Upper lobe of left lung (tissue), 6 donors: Measurements from ENCODE around the gene MYO3B. TPM values are rescaled to one million over a fixed set of nuclear protein-coding genes. Genes with fewer than 3 reads are reported as not detected.

Experiments used
- ATAC-seq, 2 donors: fragments of 200-7000 bp; cut with Tn5 transposase; one replicate each; pipeline ENCODE4 v1.9.1; 2022; ENCODE audit warnings: mild to moderate bottlenecking in 2 of 2, moderate library complexity in 2 of 2; ENCODE audit not compliant: low FRiP score in 2 of 2
- DNase-seq, 2 donors: peaks; one replicate each; pipeline ENCODE4 v3.0.0-alpha.2; 2019 to 2020
- H3K27ac ChIP-seq, 4 donors: fragments of 200-600 bp; sonication (generic); one replicate each; pipeline ENCODE4 v1.5.1; 2016 to 2019
- H3K27me3 ChIP-seq, 4 donors: fragments of 200-600 bp; sonication (generic); one replicate each; pipeline ENCODE4 v1.5.1; 2017 to 2019
- H3K36me3 ChIP-seq, 4 donors: fragments of 200-600 bp; sonication (generic); one replicate each; pipeline ENCODE4 v1.5.1; 2016 to 2019
- H3K4me1 ChIP-seq, 4 donors: fragments of 200-600 bp; sonication (generic); one replicate each; pipeline ENCODE4 v1.5.1; 2018 to 2019
- H3K4me3 ChIP-seq, 4 donors: fragments of 200-600 bp; sonication (generic); one replicate each; pipeline ENCODE4 v1.5.1; 2017 to 2019; ENCODE audit warnings: mild to moderate bottlenecking in 2 of 4, moderate library complexity in 1 of 4
- H3K9me3 ChIP-seq, 4 donors: fragments of 200-600 bp; sonication (generic); one replicate each; pipeline ENCODE4 v1.5.1; 2018 to 2019
- CTCF ChIP-seq, 6 experiments: fragments of 450-650 bp in 4 of 6; fragments of 200-600 bp in 2 of 6; sonication (generic) in 2 of 6; IDR thresholded peaks; one replicate each; pipeline ENCODE4 v1.5.1; 2016 to 2019; ENCODE audit warnings: antibody characterized with exemption in 6 of 6
- EP300 ChIP-seq, 4 donors: sonication (generic); formaldehyde crosslinking; IDR thresholded peaks; one replicate each; pipeline ENCODE4 v1.5.1; 2017; ENCODE audit warnings: antibody characterized with exemption in 4 of 4, control low read depth in 2 of 4
- POLR2A ChIP-seq, 4 donors: fragments of 450-650 bp; IDR thresholded peaks; one replicate each; pipeline ENCODE4 v1.5.1; 2016 to 2017; ENCODE audit warnings: antibody characterized with exemption in 4 of 4, mild to moderate bottlenecking in 2 of 4
- POLR2AphosphoS5 ChIP-seq, 2 donors: sonication (generic); formaldehyde crosslinking; IDR thresholded peaks; one replicate each; pipeline ENCODE4 v1.5.1; 2017; ENCODE audit warnings: antibody characterized with exemption in 2 of 2
- WGBS, 2 donors: methylation state at CpG; one replicate each; pipeline ENCODE4 v1.1.5; 2017 to 2018; 5-methylcytosine and 5-hydroxymethylcytosine counted together
- total RNA-seq, 6 donors: library from RNA; depleted of rRNA in 4 of 6; stranded (reverse); fragments of >200 nt in 4 of 6; gene quantifications; one replicate each; pipeline versions ENCODE4 v1.1.0 to v1.2.1, GENCODE V29; 2016 to 2021
- donor health status: DM: no; HTN: no; CAD: no; lungs with moderate emphysema.
- donor health status: DM: no; HTN: yes; CAD: no; lungs with severe emphysema.

Gene MYO3B
- total RNA-seq, 6 donors from 2014 or later, result 0.09 to 0.20 (median 0.13) TPM; not detected in 3

- Histone ChIP-seq H3K27me3 (no peaks in the 10 kb centered on the region), H3K9me3 (no peaks in the 10 kb centered on the region), H3K36me3 (no peaks in the 10 kb centered on the region), H3K4me3 (no peak overlapping the region), H3K27ac (no peak overlapping the region), H3K4me1 (no peaks in the 10 kb centered on the region)
- ATAC-seq (no peak), DNase-seq (no peak)
- TF ChIP-seq EP300 (IDR thresholded peaks at IDR 0.05), result no peak
- no peak for TF ChIP-seq POLR2A (IDR thresholded peaks at IDR 0.05)
- TF ChIP-seq POLR2AphosphoS5 (IDR thresholded peaks at IDR 0.05), result no peak
- TF ChIP-seq CTCF (IDR thresholded peaks at IDR 0.05), result no peak
- WGBS, 2 donors, result 72 to 77% methylated on average over 4 of the region's 4 CpGs
Measured at GRCh38 chr2:170380267-170380666, 202.3 kb downstream of the MYO3B start.

GRCh38 chr2:170381678-170382077 is 203.7 kb downstream of the MYO3B start:
- ATAC-seq, result no peak
- no peaks in the 10 kb centered on the region for H3K36me3 ChIP-seq
- no peaks in the 10 kb centered on the region for H3K27me3 ChIP-seq
- DNase-seq, result no peak
- TF ChIP-seq POLR2A (IDR thresholded peaks at IDR 0.05), result no peak
- no peak for TF ChIP-seq POLR2AphosphoS5 (IDR thresholded peaks at IDR 0.05)
- TF ChIP-seq EP300 (IDR thresholded peaks at IDR 0.05), result no peak
- TF ChIP-seq CTCF (IDR thresholded peaks at IDR 0.05), result no peak
- H3K9me3 ChIP-seq, result no peaks in the 10 kb centered on the region
- no peak overlapping the region for H3K27ac ChIP-seq
- no peak overlapping the region for H3K4me3 ChIP-seq
- WGBS, 2 donors, result 80 to 86% methylated on average over 2 of the region's 2 CpGs
- no peaks in the 10 kb centered on the region for H3K4me1 ChIP-seq

DNA sequence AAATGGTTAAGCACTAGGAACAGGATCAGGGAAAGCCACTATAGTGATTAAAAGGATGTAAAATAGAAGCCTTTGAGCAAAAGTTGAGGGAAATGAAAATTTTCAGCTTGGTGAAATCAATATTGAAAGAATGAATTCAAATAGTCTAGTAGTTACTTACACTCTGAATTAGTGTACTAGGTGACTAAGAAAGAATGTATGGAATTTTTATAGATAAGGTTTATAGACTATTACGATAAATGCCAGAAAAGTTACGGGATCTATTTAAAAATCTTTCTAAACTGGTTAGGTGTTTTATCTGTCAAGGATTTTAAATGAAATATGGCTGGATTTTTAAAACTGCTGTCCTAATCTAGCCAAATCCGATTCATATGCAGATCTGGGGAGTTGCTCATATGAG is 208.6 kb downstream of the MYO3B start:
- 73 to 77% methylated on average over 3 of the region's 3 CpGs for WGBS, 2 donors
- H3K27me3 ChIP-seq, result no peaks in the 10 kb centered on the region
- H3K9me3 ChIP-seq, result no peaks in the 10 kb centered on the region
- ATAC-seq (no peak), DNase-seq (no peak)
- no peaks in the 10 kb centered on the region for H3K36me3 ChIP-seq
- no peak overlapping the region for H3K4me3 ChIP-seq
- H3K27ac ChIP-seq, result no peak overlapping the region
- TF ChIP-seq POLR2A (IDR thresholded peaks at IDR 0.05) (no peak), POLR2AphosphoS5 (IDR thresholded peaks at IDR 0.05) (no peak), CTCF (IDR thresholded peaks at IDR 0.05) (no peak), EP300 (IDR thresholded peaks at IDR 0.05) (no peak)
- no peaks in the 10 kb centered on the region for H3K4me1 ChIP-seq

DNA sequence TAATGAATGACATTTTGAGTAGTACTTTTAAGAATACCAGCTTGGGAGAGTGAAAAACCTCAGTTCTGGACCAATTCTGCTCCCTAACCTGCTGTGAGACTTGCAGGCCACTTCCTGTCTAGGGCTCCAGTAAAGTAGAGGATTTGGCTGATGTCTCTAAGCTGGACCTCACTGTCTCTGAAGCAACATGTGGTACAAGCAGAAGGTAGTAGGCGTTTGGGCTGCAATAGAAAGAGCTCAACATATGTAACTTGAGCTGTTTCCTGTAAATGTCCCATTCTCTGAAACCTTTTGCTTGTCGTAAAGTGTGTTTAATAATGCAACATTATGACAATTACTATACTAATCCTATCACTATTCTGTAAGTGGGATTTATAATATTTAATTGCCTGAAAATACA is 213.1 kb downstream of the MYO3B start:
- DNase-seq (no peak), ATAC-seq (no peak)
- WGBS, 2 donors, result 71 to 81% methylated on average over 2 of the region's 2 CpGs
- no peaks in the 10 kb centered on the region for H3K9me3 ChIP-seq
- no peak overlapping the region for H3K27ac ChIP-seq
- no peaks in the 10 kb centered on the region for H3K36me3 ChIP-seq
- H3K4me3 ChIP-seq, result no peak overlapping the region
- H3K27me3 ChIP-seq, result no peaks in the 10 kb centered on the region
- TF ChIP-seq POLR2A (IDR thresholded peaks at IDR 0.05), result no peak
- TF ChIP-seq POLR2AphosphoS5 (IDR thresholded peaks at IDR 0.05), result no peak
- TF ChIP-seq CTCF (IDR thresholded peaks at IDR 0.05), result no peak
- no peak for TF ChIP-seq EP300 (IDR thresholded peaks at IDR 0.05)
- no peaks in the 10 kb centered on the region for H3K4me1 ChIP-seq

DNA sequence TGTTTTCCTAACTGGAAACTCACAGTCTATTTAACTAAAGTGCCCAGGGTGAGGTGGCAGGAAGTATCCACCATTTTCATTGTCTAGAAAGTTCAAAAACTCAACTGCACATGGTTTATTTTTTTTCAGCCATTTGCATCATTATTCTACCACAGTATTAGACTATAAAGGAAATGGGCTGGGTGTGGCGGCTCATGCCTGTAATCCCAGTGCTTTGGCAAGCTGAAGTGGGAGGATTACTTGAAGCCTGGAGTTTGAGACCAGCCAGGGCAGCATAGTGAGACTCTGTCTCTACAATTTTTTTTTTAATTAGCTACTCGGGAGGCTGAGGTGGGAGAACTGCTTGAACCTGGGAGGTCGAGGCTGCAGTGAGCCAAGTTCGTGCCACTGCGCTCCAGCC is 213.8 kb downstream of the MYO3B start:
- 89 to 99% methylated on average over 5 of the region's 5 CpGs for WGBS, 2 donors
- Histone ChIP-seq H3K27me3 (no peaks in the 10 kb centered on the region), H3K4me3 (no peak overlapping the region), H3K4me1 (no peaks in the 10 kb centered on the region), H3K27ac (no peak overlapping the region), H3K9me3 (no peaks in the 10 kb centered on the region), H3K36me3 (no peaks in the 10 kb centered on the region)
- no peak for ATAC-seq
- no peak for DNase-seq
- TF ChIP-seq EP300 (IDR thresholded peaks at IDR 0.05) (no peak), CTCF (IDR thresholded peaks at IDR 0.05) (no peak), POLR2AphosphoS5 (IDR thresholded peaks at IDR 0.05) (no peak), POLR2A (IDR thresholded peaks at IDR 0.05) (no peak)
